ENCODE data around the gene MRPL16. TPM values are rescaled to one million over a fixed set of nuclear protein-coding genes. Genes with fewer than 3 reads are reported as not detected.

The MRPL16 gene
- polyA plus RNA-seq, 3 donors, result 34.1 to 75.0 (median 71.9) TPM

DNA sequence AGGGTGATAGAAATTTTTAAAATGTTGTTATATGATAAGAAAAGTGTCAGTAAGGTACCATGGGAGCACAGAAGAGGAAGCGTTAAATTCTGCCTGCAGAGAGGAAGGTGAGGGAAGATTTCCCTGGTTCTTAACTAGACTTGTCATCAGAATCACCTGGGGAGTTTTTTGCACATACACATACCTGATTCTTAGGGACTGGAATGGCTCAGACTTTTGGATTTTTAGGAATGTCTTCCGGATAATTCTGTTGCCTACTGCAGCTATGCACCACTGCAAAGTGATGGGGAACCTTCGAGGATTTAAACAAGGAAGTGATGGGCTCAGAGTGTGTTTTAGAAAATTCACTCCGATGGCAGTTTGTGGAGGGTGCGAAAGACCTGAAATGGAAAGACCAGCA lies 33.5 kb downstream of the MRPL16 start:
- H4K20me1 ChIP-seq (ENCODE audit: insufficient read depth, low read length), result peaks cover 3% of the 10 kb centered on the region
- H3K4me3 ChIP-seq (replicated peaks in 1 of 3; ENCODE audit: low read depth in 2 of 3, low read length in 3 of 3), result no peak overlapping the region
- intact Hi-C loops (cut with micrococcal nuclease), result no loop called here
- peak overlapping the region in 1 of 2 donors; percentile 27 for H3K27ac ChIP-seq (ENCODE audit: low read depth in 1 of 2, low read length in 2 of 2)
- H3K36me3 ChIP-seq (replicated peaks in 1 of 2; ENCODE audit: control insufficient read depth in 1 of 2, insufficient read depth in 2 of 2, low read length in 2 of 2), result peaks cover 39 to 82% of the 10 kb centered on the region in 2 donors
- no peak for DNase-seq
- no peak overlapping the region for H3K4me2 ChIP-seq (replicated peaks; ENCODE audit: extremely low read depth, low read length, poor library complexity, severe bottlenecking)
- no peak overlapping the region for H3K9ac ChIP-seq (ENCODE audit: insufficient read depth, low read length, poor library complexity, severe bottlenecking)
- no peaks in the 10 kb centered on the region for H3K9me3 ChIP-seq (replicated peaks in 1 of 2; ENCODE audit: control insufficient read depth in 1 of 2, insufficient read depth in 1 of 2, low read length in 2 of 2)
- no peak for TF ChIP-seq CTCF (IDR thresholded peaks at IDR 0.05)
- no peaks in the 10 kb centered on the region for H3K27me3 ChIP-seq (ENCODE audit: control insufficient read depth in 2 of 2, insufficient read depth in 2 of 2, low read length in 2 of 2)
- H2AFZ ChIP-seq (ENCODE audit: insufficient read depth, low read depth, low read length, poor library complexity, severe bottlenecking), result no peak overlapping the region
- peak overlapping the region in 1 of 7 donors; percentile 15 for H3K27ac Mint-ChIP-seq
- H3K9me3 Mint-ChIP-seq, result peaks cover 0 to 3% (median 0%) of the 10 kb centered on the region in 7 donors
- H3K4me1 Mint-ChIP-seq, result peaks cover 14% of the 10 kb centered on the region
- WGBS (ENCODE audit: insufficient coverage), result 88% methylated on average over 4 of the region's 5 CpGs
- H3K36me3 Mint-ChIP-seq, result peaks cover 67 to 78% of the 10 kb centered on the region in 2 donors
- no peaks in the 10 kb centered on the region for H3K27me3 Mint-ChIP-seq (ENCODE audit: low read depth in 3 of 3)
- peaks cover 25% of the 10 kb centered on the region for H3K79me2 ChIP-seq (ENCODE audit: insufficient read depth, low read length)
- H3K4me1 ChIP-seq (ENCODE audit: control insufficient read depth in 1 of 2, insufficient read depth in 2 of 2, low read length in 2 of 2), result peaks cover 12 to 13% of the 10 kb centered on the region in 2 donors
- H3K4me3 Mint-ChIP-seq, result no peak overlapping the region

- Histone ChIP-seq H3K9ac (ENCODE audit: insufficient read depth, low read length, poor library complexity, severe bottlenecking) (no peak overlapping the region), H3K79me2 (ENCODE audit: insufficient read depth, low read length) (peaks cover 23% of the 10 kb centered on the region), H3K4me1 (ENCODE audit: control insufficient read depth in 1 of 2, insufficient read depth in 2 of 2, low read length in 2 of 2) (peaks cover 19% of the 10 kb centered on the region in 2 donors), H3K27ac (ENCODE audit: low read depth in 1 of 2, low read length in 2 of 2) (peak overlapping the region in 1 of 2 donors; percentile 27), H3K27me3 (ENCODE audit: control insufficient read depth in 2 of 2, insufficient read depth in 2 of 2, low read length in 2 of 2) (no peaks in the 10 kb centered on the region), H2AFZ (ENCODE audit: insufficient read depth, low read depth, low read length, poor library complexity, severe bottlenecking) (no peak overlapping the region), H4K20me1 (ENCODE audit: insufficient read depth, low read length) (peaks cover 3% of the 10 kb centered on the region), H3K36me3 (replicated peaks in 1 of 2; ENCODE audit: control insufficient read depth in 1 of 2, insufficient read depth in 2 of 2, low read length in 2 of 2) (peaks cover 36 to 75% of the 10 kb centered on the region in 2 donors), H3K9me3 (replicated peaks in 1 of 2; ENCODE audit: control insufficient read depth in 1 of 2, insufficient read depth in 1 of 2, low read length in 2 of 2) (no peaks in the 10 kb centered on the region), H3K4me3 (replicated peaks in 1 of 3; ENCODE audit: low read depth in 2 of 3, low read length in 3 of 3) (no peak overlapping the region), H3K4me2 (replicated peaks; ENCODE audit: extremely low read depth, low read length, poor library complexity, severe bottlenecking) (no peak overlapping the region)
- Mint-ChIP-seq H3K36me3 (peaks cover 65 to 73% of the 10 kb centered on the region in 2 donors), H3K27me3 (ENCODE audit: low read depth in 3 of 3) (no peaks in the 10 kb centered on the region), H3K27ac (peak overlapping the region in 2 of 7 donors; percentile 13 to 15), H3K9me3 (no peaks in the 10 kb centered on the region), H3K4me3 (no peak overlapping the region), H3K4me1 (peaks cover 21% of the 10 kb centered on the region)
- intact Hi-C loops (cut with micrococcal nuclease), result no loop called here
- peak in 1 of 3 donors; percentile 39 for DNase-seq
- no peak for TF ChIP-seq CTCF (IDR thresholded peaks at IDR 0.05)
- 100% methylated on average over 3 of the region's 5 CpGs for WGBS (ENCODE audit: insufficient coverage)
These were observed 34.1 kb downstream of the MRPL16 start for GRCh38 chr11:59776210-59777066.

Measured in CD14-positive monocyte (primary cell).